Measurements from ENCODE around the gene FAM216A.
"Not testable (repeated sequence)": the region's sequence is repeated elsewhere in the genome, so short reads cannot be mapped to it uniquely, and the experiment has no call there.

Gene FAM216A, protein sequence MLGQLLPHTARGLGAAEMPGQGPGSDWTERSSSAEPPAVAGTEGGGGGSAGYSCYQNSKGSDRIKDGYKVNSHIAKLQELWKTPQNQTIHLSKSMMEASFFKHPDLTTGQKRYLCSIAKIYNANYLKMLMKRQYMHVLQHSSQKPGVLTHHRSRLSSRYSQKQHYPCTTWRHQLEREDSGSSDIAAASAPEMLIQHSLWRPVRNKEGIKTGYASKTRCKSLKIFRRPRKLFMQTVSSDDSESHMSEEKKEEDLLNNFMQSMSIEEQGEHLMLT

GRCh38 chr12:110468214-110469048, at the start of gene FAM216A, which contains the start of gene GPN3:
Gene FAM216A, plus strand, starts transcription at chr12:110468845. Its CDS starts 31 bp downstream, at chr12:110468876.
Gene GPN3, minus strand, starts transcription at chr12:110468257. Its CDS starts 54 bp downstream, at chr12:110468203.
- peak; percentile 97 for DNase-seq

- not testable (repeated sequence) for DNase-seq
These were observed 48.0 kb upstream of the FAM216A start for GRCh38 chr12:110420644-110421043.

DNA sequence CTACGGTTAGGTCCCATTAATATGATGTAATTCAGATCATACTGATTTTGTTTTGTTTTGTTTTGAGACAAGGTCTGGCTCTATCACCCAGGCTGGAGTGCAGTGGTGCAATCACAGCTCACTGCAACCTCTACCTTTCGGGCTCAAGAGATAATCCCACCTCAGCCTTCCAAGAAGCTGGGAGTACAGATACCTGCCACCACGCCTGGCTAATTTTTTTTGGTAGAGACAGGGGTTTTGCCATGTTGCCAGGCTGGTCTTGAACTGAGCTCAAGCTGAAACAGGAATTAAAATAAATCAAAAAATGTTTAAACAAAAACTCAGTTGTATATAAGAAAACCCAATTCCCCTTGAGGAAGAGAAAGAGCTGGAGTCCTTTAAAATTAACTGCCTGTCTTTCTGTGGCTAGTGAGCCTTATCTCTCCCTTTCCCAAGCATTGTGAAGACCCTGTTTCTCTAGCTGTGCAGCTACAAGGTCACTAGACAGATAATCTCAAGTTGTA, 47.4 kb upstream of the FAM216A start:
- DNase-seq: no peak

GRCh38 chr12:110421701-110422100, 46.9 kb upstream of the FAM216A start:
- DNase-seq: no peak

- no peak for DNase-seq
These were observed 44.4 kb upstream of the FAM216A start for GRCh38 chr12:110424237-110424636.

- no peak for DNase-seq
These were observed 42.2 kb upstream of the FAM216A start for GRCh38 chr12:110426406-110426805.

GRCh38 chr12:110429676-110430075, 39.0 kb upstream of the FAM216A start:
- DNase-seq: not testable (repeated sequence)

DNA sequence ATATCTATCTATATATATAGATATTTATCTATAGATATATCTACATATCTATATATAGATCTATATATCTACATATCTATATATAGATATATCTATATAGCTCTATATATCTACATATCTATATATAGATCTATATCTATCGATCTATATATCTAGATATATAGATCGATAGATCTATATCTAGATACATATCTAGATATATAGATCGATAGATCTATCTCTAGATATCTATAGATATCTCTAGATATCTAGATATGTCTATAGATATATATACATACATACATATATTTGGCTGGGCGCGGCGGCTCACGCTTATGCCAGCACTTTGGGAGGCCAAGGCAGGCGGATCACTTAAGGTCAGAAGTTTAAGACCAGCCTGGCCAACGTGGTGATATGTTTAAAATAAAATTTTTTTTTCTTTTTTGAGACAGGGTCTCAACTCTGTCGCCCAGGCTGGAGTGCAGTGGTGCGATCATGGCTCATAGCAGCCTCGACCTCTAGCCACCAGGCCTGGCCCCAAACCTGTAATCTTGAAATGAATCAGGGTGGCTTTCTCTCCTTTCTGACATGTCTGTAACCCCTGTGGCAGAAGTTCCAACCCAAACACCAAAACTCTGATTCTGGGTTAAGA, 36.6 kb upstream of the FAM216A start:
- DNase-seq: no peak

- no peak for DNase-seq
These were observed 32.4 kb upstream of the FAM216A start for GRCh38 chr12:110436231-110436630.

GRCh38 chr12:110444455-110444854, 24.2 kb upstream of the FAM216A start:
- no peak for DNase-seq

DNA sequence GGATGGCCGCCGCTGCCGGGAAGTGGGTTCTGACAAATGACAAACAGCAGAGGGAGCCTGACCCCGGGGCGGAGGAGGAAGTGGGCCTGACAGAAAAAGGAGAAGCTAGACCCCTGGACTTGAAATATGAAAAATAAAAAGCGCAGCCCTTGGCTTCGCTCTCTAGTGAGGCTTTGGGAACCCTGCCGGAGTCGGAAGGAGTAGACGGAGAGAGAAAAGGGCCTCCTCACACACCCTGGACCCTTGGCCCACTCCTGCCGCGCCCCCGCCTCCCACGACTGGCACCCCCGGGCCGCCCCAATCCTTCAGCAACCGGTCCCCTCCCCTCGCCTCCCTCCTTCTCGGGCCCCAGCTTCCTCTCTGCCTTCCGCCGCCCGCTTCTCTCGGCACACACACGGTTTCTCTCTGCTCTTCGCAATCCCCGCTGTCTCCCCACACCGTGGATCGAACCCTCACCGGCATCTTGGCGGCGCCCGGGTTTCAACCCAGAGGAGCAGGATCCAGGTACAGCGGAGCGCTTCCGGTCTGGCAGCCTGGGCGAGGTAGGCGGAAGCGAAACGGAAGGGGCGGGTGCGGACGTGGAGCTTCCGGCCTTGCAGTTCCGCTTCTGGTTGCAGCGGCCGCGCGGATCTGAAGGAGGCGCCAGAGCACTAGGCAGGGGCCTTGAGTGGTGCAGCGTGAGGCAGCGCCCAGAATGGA, 18.7 kb upstream of the FAM216A start, which contains the start of gene ARPC3:
TSS of gene ARPC3 (minus strand) at position 539 of the 699 bp plus-strand sequence. CDS start at position 462, 77 bp downstream.
- peak; percentile 90 for DNase-seq

GRCh38 chr12:110451263-110451662, 17.4 kb upstream of the FAM216A start:
- DNase-seq: no peak

- no peak for DNase-seq
These were observed 14.9 kb upstream of the FAM216A start for GRCh38 chr12:110453569-110454296.

GRCh38 chr12:110458756-110459155, 9.9 kb upstream of the FAM216A start:
- no peak for DNase-seq

GRCh38 chr12:110461189-110461588, 7.5 kb upstream of the FAM216A start:
- not testable (repeated sequence) for DNase-seq

GRCh38 chr12:110465024-110465423, 3.6 kb upstream of the FAM216A start:
- DNase-seq: no peak

- DNase-seq: not testable (repeated sequence)
These were observed 2.9 kb upstream of the FAM216A start for GRCh38 chr12:110465765-110466164.

DNA sequence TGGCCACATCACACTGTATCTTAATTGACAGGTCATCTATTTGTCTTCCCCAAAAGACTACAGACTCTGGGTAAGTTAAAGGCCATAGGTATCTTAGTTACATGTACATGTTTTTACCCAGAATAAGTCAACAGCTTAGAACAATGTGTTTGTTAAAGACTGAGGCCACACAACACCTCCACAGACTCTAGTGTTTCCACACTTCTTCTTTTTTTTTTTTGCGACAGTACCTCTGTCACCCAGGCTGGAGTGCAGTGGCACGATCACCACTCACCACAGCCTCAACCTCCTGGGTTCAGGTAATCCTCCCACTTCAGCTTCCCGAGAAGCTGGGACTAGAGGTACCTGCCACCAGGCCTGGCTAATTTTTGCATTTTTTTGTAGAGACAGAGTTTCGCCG, 1.9 kb upstream of the FAM216A start:
- DNase-seq: no peak

GRCh38 chr12:110467847-110468213, 815 bp upstream of the FAM216A start:
- no peak for DNase-seq

- DNase-seq: no peak
These were observed 6.8 kb downstream of the FAM216A start for GRCh38 chr12:110475426-110475825.

GRCh38 chr12:110498984-110499706, 30.5 kb downstream of the FAM216A start:
- no peak for DNase-seq

All from DMS79 (cell line).